Epidermal melanocyte (primary cell): ENCODE data around the gene TAS2R46.
"Not testable (repeated sequence)": the region's sequence is repeated elsewhere in the genome, so short reads cannot be mapped to it uniquely, and the experiment has no call there.

Source experiments
- DNase-seq: peaks from one replicate; pipeline ENCODE4 v3.0.0; 2011; ENCODE audit warnings: low spot score; ENCODE audit not compliant: insufficient read length

Gene TAS2R46

DNA sequence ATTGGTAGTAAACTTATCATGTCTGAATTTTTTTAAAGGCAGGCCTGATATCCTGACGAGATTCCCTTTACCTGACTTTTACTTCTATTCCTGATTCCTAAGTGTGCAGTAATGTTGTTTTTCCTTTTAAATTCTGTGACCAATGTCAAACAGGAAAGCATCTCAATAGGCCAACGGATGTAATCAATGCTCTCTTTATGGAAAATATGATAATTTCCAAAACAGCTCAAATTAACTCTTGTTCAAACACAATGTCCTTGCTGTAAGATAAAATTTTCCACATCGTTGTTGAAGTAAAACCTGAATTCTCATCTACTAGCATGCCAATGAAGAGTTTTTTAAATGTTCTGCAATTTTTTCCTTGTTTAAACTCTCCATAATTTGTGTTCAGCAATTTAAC is 22.9 kb downstream of the TAS2R46 start:
- no peak for DNase-seq

DNA sequence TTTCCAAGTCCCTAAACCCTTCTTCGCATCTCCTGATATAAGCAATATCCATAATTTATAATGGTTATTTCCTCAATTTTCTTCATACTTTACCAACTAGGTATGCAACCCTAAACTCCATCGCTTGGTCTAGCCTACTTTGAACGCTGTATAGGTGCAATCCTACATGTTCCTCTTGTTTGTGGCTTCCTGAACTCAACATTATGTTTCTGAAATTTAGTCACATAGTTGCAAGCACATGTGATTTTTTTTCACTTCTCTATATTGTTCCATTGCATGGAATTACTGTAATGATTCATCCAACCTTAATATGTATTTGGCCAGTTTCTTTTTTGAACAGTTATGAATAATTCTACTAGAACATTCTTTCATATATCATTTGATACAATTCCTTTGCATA is 28.1 kb downstream of the TAS2R46 start:
- DNase-seq, result not testable (repeated sequence)

DNA sequence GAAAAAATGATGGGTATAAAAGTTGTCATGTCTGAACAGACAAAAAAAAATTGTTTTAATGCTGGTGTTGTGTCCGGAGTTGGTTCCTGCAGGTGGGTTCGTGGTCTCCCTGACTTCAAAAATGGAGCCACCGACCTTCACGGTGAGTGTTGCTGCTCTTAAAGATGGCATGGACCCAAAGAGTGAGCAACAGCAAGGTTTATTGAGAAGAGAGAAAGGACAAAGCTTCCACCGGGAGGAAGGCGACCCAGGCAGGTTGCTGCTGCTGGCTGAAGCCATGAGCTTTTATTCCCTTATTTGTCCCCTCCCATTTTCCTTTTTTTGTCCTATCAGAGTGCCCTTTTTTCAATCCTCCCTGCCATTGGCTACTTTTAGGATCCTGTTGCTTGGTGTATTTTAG is 30.8 kb downstream of the TAS2R46 start, which contains the start of gene TAS2R31:
Gene TAS2R31, minus strand, starts transcription at position 101 of the 400 bp plus-strand sequence. Its CDS starts 72 bp downstream, at position 29.
- DNase-seq, result no peak

DNA sequence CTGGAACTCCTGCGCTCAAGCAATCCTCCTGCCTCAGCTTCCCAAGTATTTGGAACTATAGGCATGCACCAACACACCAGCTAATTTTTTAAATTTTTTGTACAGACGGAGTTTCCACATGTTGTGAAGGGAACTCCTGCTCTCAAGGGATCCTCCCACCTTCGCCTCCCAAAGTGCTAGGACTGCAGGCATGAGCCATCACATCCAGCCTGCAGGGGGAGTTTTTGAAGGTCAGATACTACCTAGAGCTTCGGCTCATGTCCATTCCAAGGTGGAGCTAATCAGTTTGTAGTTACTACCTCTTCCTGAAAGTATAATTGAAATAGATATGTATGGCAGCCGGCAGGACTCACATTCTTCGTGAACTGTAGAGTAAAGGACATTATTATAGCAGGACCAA is 36.0 kb downstream of the TAS2R46 start:
- no peak for DNase-seq

DNA sequence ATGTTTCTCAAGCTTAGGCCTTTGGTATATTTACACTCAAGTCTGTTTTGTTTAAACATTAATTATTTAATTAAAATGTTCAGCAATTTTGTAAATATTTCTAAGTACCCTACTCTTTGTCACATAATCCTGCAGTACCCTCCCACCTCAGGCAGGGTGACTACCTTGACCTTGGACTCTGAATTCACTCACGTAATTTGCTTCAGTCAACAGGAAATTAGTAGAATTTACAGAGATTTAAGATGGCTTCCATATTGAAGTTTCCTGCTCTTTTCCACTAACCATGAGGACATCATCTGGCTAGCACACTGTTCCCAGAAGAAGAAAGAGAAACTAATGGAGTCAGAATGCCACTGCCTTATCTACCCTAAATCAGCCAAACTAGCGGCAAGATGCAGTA is 38.7 kb downstream of the TAS2R46 start:
- DNase-seq, result no peak

DNA sequence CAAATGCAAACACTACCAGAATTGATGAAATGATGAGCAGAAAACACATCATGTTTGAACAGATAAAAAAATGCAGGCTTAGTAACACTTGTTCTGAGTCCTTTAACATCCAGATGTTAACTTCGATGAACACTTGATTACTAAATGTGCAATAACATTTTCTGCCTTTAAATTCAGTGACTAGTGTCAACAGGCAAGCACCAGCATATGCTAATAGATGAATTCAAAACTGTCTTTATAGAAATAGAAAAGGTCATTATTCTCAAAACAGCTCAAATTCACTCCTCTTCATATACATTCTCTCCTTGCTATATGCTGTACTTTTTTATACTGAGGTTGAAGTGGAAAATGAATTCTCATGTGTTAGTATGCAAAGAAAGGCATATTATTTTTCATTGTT is 39.6 kb downstream of the TAS2R46 start, which contains the start of gene TAS2R19:
Gene TAS2R19, minus strand, starts transcription at position 101 of the 400 bp plus-strand sequence. Its CDS starts 49 bp downstream, at position 52.
- no peak for DNase-seq

DNA sequence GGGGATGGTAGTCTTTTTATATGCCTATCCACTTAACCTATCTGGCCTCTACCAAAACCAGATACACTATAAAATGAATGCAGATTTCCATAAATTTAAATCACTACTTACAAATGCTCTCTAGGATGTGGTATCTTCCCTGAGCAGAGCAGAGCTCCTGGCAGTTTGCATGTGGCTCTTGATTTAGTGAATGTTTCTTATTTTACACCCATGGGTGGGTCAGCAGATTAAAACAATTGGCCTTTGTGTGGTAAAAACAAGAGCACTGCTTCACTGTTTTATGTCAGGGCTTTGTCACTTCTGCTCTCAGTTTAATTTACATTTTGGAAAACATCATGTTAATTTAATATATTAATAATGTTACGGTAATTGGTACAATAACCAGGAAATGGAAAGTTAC is 45.2 kb downstream of the TAS2R46 start:
- DNase-seq, result no peak

DNA sequence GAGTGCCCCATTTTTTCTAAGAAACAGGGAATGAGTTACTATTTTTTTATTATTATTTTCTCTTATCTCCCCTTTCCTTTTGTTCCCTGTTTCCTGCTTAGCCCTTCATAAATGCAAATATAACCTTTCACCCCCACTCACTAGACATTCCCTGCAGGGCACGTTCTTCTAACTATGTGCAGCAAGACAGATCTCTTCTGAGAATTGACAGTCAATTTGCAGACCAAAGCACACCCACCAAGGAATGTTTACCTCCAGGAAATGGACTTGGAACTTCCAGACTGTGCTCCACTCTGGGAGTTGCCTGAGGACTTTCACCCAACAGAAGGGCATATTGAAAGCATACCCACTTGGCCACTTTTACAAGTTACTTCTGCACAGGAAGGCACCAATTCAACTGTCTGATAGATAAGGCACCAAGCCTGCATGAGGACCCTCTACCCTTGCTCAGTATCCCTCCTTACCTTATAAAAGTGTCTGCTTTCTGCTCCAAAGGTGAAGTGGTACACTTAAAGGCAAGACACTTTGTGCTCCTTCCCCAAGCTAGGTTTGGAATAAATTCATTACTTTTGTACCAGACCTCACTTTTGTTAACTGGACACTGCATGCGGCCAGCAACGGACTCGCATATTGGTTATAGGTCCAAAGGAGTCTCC is 46.2 kb downstream of the TAS2R46 start:
- no peak for DNase-seq

DNA sequence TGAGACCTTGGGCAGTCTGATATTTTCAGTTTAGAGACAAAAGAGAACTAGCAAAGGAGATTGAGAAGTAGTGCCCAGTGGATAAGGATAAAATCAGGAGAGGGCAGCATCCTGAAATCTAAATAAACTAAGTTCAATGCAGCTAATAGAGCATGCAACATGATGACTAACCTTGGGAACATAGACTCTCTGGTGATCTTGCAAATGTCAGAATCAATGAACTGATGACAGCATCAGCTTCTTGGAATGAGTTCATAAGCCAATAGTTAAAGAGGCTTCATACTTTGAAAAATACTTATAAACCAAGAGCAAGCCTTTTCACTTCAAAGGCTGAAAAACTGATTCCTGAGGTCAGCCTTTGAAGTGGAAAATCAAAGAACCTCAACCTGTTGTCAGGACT is 47.9 kb downstream of the TAS2R46 start:
- no peak for DNase-seq
